Gastroesophageal sphincter (tissue), 3 donors: ENCODE measurements around the gene MAP1LC3B.

Experiments used
- CTCF ChIP-seq, 4 experiments: fragments of 200-600 bp in 2 of 4; fragments of 450-650 bp in 2 of 4; sonication (generic) in 1 of 4; IDR thresholded peaks; one replicate each; pipeline ENCODE4 v1.5.1; 2017 to 2019; ENCODE audit warnings: antibody characterized with exemption in 4 of 4, mild to moderate bottlenecking in 2 of 4, moderate library complexity in 2 of 4
- EP300 ChIP-seq: sonication (generic); formaldehyde crosslinking; IDR thresholded peaks from one replicate; pipeline ENCODE4 v1.6.1; 2017; ENCODE audit warnings: antibody characterized with exemption, mild to moderate bottlenecking
- POLR2A ChIP-seq, 2 donors: fragments of 450-650 bp; IDR thresholded peaks; one replicate each; pipeline ENCODE4 v1.6.1; 2017; ENCODE audit warnings: antibody characterized with exemption in 2 of 2, mild to moderate bottlenecking in 2 of 2, moderate library complexity in 1 of 2
- POLR2AphosphoS5 ChIP-seq: sonication (generic); formaldehyde crosslinking; IDR thresholded peaks from one replicate; pipeline ENCODE4 v1.6.1; 2017; ENCODE audit warnings: antibody characterized with exemption

- TF ChIP-seq CTCF (IDR thresholded peaks at IDR 0.05) = no peak
- no peak for TF ChIP-seq POLR2AphosphoS5
- no peak for TF ChIP-seq POLR2A (IDR thresholded peaks at IDR 0.05)
- TF ChIP-seq EP300 = no peak
Observed at GRCh38 chr16:87418216-87418615, 26.1 kb downstream of the MAP1LC3B start.
